ENCODE data around the gene MYF5. TPM values are rescaled to one million over a fixed set of nuclear protein-coding genes. Genes with fewer than 3 reads are reported as not detected.

Gene MYF5
- total RNA-seq, 4 donors from 2014 or later = not detected

DNA sequence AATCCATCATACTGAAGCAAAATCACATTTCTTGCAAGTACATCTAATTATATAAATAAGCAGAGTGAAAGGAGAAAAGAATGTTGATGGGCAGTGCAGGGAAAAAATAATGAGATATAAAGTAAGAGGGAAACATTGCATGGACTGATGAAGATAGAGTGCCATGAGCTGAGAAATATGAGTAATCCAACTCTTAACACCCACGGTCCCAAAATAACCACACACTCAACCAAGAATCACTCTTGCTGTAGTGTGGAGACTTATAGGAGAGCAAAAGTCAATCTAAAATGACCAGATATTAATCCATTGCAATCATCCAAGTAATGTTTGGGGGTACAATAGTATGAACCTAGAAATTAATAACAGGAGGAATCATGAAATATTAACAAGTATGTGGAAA, 40.2 kb downstream of the MYF5 start:
- TF ChIP-seq CTCF (IDR thresholded peaks at IDR 0.05) (no peak), POLR2A (IDR thresholded peaks at IDR 0.05) (no peak)
- Histone ChIP-seq H3K4me3 (replicated peaks in 1 of 3) (no peak overlapping the region), H3K4me1 (no peaks in the 10 kb centered on the region), H3K27ac (no peak overlapping the region), H3K27me3 (no peaks in the 10 kb centered on the region), H3K36me3 (no peaks in the 10 kb centered on the region), H3K9me3 (no peaks in the 10 kb centered on the region)
- DNase-seq = no peak
- 60 to 80% methylated on average over 1 of the region's 1 CpG for WGBS, 2 donors
- intact Hi-C loops (cut with DNase I) = no loop called here

- Histone ChIP-seq H3K4me1 (no peaks in the 10 kb centered on the region), H3K4me3 (replicated peaks in 1 of 3) (no peak overlapping the region), H3K9me3 (no peaks in the 10 kb centered on the region), H3K27ac (no peak overlapping the region), H3K27me3 (no peaks in the 10 kb centered on the region), H3K36me3 (no peaks in the 10 kb centered on the region)
- WGBS, 2 donors = 81% methylated on average over 5 of the region's 5 CpGs
- intact Hi-C loops (cut with DNase I) = loop anchor here (5.0 kb wide), 1 partner anchor 350 kb away; no protein-coding TSS in a partner anchor
- TF ChIP-seq CTCF (IDR thresholded peaks at IDR 0.05) = no peak
- DNase-seq = no peak
Measured at GRCh38 chr12:80761838-80762237, 45.1 kb downstream of the MYF5 start.

GRCh38 chr12:80763874-80764273, 47.2 kb downstream of the MYF5 start:
- TF ChIP-seq POLR2A (IDR thresholded peaks at IDR 0.05) = no peak
- peak in 5 of 6 experiments; percentile 33 to 70 (median 57) for TF ChIP-seq CTCF (IDR thresholded peaks at IDR 0.05)
- Histone ChIP-seq H3K4me3 (replicated peaks in 1 of 3) (no peak overlapping the region), H3K27ac (no peak overlapping the region), H3K9me3 (no peaks in the 10 kb centered on the region), H3K36me3 (no peaks in the 10 kb centered on the region), H3K27me3 (no peaks in the 10 kb centered on the region), H3K4me1 (no peaks in the 10 kb centered on the region)
- intact Hi-C loops (cut with DNase I) = loop anchor here (5.0 kb wide), 1 partner anchor 352 kb away; no protein-coding TSS in a partner anchor
- WGBS, 2 donors = 6% methylated on average over 4 of the region's 4 CpGs
- DNase-seq = peak; percentile 17 to 18

GRCh38 chr12:80766210-80766609, 49.5 kb downstream of the MYF5 start:
- H3K4me1 ChIP-seq = no peaks in the 10 kb centered on the region
- H3K27me3 ChIP-seq = no peaks in the 10 kb centered on the region
- H3K4me3 ChIP-seq (replicated peaks in 1 of 3) = no peak overlapping the region
- H3K27ac ChIP-seq = no peak overlapping the region
- H3K36me3 ChIP-seq = no peaks in the 10 kb centered on the region
- WGBS, 2 donors = 89 to 98% methylated on average over 1 of the region's 1 CpG
- intact Hi-C loops (cut with DNase I) = no loop called here
- H3K9me3 ChIP-seq = no peaks in the 10 kb centered on the region
- TF ChIP-seq CTCF (IDR thresholded peaks at IDR 0.05) (no peak), POLR2A (IDR thresholded peaks at IDR 0.05) (no peak)
- DNase-seq = no peak

DNA sequence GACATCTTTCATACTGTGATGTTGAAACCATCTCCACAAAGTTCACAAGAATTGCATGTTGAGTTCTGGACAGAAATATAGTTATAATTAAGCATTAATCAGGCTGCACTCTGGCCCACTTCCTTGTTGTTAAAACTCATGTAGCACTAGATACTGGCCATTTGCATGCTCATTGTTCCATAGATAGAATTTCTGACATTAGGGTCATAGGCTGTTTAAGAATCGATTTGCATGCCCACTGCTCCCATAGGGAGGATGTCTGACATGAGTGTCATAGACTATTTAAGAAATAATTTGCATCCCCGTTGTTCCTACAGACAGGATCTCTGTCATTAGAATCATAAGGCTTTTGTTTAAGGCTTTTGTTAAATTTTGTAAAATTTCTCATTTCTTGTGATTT, 50.2 kb downstream of the MYF5 start:
- Histone ChIP-seq H3K4me3 (replicated peaks in 1 of 3) (no peak overlapping the region), H3K9me3 (no peaks in the 10 kb centered on the region), H3K4me1 (no peaks in the 10 kb centered on the region), H3K27me3 (no peaks in the 10 kb centered on the region), H3K27ac (no peak overlapping the region), H3K36me3 (no peaks in the 10 kb centered on the region)
- no peak for TF ChIP-seq CTCF (IDR thresholded peaks at IDR 0.05)
- TF ChIP-seq POLR2A (IDR thresholded peaks at IDR 0.05) = no peak
- intact Hi-C loops (cut with DNase I) = no loop called here
- 71 to 75% methylated on average over 2 of the region's 2 CpGs for WGBS, 2 donors
- no peak for DNase-seq

Other genes starting within 250 kb of the MYF5 start
- gene MYF6, start 9.3 kb upstream of the MYF5 start, total RNA-seq = not detected
- gene LIN7A, start 221.0 kb downstream of the MYF5 start, total RNA-seq = 10 to 100 TPM in 3 of 4 donors, 1 to 10 TPM in 1; 7.9 to 21.4 (median 18.4) TPM